Right lobe of liver (tissue), 4 donors: ENCODE measurements around the gene DOLPP1.

Source experiments
- CTCF ChIP-seq, 4 donors: fragments of 200-600 bp in 3 of 4; fragments of 450-650 bp in 1 of 4; IDR thresholded peaks; one replicate each; pipeline versions ENCODE4 v1.5.1 to v1.8.0; 2016 to 2022; ENCODE audit warnings: antibody characterized with exemption in 4 of 4, mild to moderate bottlenecking in 2 of 4
- POLR2A ChIP-seq: fragments of 450-650 bp; IDR thresholded peaks from one replicate; pipeline ENCODE4 v1.6.1; 2017; ENCODE audit warnings: antibody characterized with exemption, mild to moderate bottlenecking
- donor health status: DM: no; HTN: no; CAD: no.
- donor health status: DM: no; HTN: no; CAD: no.
- donor health status: DM: no; HTN: yes; CAD: no.

DNA sequence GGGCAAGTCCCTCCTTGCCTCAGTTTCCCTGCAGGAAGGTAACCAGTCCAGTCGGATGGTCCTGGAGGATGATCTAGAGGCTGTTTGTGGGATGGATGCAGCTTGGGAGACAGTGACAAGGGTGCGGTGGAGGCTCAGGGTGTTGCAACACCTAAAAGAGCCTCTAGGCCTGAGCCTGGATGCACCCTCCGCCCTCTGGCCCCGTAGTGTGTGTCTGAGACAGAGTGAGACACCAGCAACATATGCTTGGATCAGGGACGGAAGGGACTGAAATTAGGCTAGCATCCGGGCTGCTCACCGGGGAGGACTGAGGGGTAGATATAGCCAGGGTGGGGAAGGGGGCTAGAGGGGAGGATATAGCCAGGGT lies 28.6 kb downstream of the DOLPP1 start:
- TF ChIP-seq CTCF (IDR thresholded peaks at IDR 0.05) = no peak
- TF ChIP-seq POLR2A = no peak
